Measurements from ENCODE around the gene CFAP92.
"Not testable (repeated sequence)": the region's sequence is repeated elsewhere in the genome, so short reads cannot be mapped to it uniquely, and the experiment has no call there.

The CFAP92 gene

DNA sequence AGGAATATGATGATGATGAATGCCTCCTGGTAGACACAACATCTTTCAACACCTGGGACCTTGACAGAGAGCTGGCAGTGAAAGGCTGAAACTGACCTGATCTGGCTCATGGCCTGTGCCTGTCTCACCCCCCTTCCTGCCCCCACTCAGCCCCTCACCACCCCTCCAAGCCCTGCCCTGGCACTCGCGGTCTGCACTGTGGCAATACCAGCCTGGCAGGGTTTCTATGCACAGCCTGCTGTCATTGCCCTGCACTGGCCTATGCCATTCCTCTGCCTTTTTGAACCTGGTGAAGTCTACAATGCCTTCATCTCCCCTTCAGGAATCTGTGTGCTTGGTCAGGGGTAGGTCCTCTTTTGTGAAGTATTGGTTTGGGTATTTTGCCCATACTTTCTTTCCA is 58.0 kb downstream of the CFAP92 start:
- no peak for ATAC-seq

GRCh38 chr3:128933922-128934253 is 60.0 kb downstream of the CFAP92 start:
- no peak for ATAC-seq

- ATAC-seq: no peak
Measured at GRCh38 chr3:128933213-128933921, 60.5 kb downstream of the CFAP92 start.

DNA sequence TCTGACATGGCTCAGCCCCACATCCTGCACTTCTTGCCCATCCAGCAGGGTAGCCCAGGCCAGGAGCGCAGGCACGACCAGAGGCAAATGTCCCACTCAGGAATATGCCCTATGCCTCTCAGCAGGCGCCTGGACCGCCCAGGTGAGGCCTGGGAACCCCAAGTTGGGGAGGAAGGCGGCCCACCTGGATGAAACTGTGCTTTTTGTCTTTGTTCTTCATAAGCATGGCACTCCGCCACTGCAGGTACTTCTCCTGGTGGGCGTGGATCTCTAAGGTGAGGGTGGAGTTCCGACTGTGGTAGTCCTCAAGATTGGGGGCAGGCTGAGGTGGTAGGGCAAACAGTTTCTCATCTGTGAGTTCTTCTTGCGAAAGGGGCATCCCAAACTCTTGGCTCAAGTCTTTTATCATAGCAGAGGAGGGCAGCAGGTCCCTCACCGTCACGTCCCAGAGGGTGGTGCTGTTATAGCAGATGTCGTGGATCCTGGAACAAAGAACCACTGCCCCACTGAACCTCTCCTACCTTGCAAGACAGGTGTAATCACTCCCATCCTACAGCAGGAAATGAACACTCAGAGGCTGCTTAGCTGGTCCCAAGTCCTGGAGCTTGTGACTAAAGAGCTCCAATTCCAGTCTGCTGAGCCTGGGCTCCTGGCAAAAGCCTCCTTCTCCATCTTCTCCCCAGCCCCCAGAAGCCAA is 61.2 kb downstream of the CFAP92 start:
- ATAC-seq: no peak

DNA sequence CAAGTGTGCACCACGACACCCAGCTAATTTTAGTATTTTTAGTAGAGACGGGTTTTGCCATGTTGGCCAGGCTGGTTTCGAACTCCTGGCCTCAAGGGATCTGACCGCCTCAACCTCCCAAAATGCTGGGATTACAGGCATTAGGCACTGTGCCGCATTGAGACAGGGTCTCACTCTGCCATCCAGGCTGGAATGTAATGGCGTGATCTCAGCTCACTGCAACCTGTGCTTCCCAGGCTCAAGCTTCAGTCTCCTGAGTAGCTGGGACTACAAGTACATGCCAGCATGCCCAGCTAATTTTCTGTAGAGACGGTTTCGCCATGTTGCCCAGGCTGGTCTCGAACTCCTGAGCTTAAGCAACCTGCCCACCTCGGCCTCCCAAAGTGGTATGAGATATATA is 62.8 kb downstream of the CFAP92 start:
- ATAC-seq: no peak

- no peak for ATAC-seq
Measured at GRCh38 chr3:128929364-128929763, 64.5 kb downstream of the CFAP92 start.

- ATAC-seq: not testable (repeated sequence)
Measured at GRCh38 chr3:128923986-128924385, 69.9 kb downstream of the CFAP92 start.

DNA sequence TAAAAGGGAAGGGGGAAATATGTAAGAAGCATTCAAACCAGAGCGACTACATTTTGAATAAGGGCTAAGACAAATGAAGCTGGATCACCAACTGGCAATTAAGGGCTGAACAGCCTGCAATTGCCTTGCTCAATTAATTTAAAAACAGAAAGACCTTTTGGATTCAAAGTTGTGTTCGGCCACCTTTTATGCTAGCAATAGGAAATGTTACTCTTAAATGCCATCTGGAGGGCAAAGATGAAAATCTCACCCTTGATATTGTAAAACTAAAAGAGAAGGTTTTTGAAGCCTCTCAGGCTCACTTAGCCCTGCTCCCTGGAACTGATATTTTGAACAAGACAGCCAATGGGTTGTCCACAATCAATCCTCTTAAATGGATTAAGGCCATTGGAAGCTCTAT is 70.3 kb downstream of the CFAP92 start:
- peak in 1 of 2 donors; percentile 36 for ATAC-seq

GRCh38 chr3:128922804-128923459 is 70.9 kb downstream of the CFAP92 start:
- peak; percentile 71 to 81 for ATAC-seq

DNA sequence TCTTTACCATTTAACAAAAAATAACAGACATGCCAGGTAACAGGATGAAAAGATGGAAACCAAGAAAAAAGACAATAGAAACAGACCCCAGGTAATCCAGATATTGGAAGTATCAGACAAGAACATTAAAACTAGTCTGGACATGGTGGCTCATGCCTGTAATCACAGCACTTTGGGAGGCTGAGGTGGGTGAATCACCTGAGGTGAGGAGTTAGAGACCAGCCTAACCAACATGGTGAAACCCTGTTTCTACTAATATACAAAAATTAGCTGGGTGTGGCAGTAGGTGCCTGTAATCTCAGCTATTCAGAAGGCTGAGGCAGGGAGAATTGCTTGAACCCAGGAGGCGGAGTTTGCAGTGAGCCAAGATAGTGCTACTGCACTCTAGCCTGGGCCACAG is 73.9 kb downstream of the CFAP92 start:
- ATAC-seq: no peak

- ATAC-seq: no peak
Measured at GRCh38 chr3:128917291-128917690, 76.6 kb downstream of the CFAP92 start.

GRCh38 chr3:128914966-128915645 is 78.8 kb downstream of the CFAP92 start:
- no peak for ATAC-seq

DNA sequence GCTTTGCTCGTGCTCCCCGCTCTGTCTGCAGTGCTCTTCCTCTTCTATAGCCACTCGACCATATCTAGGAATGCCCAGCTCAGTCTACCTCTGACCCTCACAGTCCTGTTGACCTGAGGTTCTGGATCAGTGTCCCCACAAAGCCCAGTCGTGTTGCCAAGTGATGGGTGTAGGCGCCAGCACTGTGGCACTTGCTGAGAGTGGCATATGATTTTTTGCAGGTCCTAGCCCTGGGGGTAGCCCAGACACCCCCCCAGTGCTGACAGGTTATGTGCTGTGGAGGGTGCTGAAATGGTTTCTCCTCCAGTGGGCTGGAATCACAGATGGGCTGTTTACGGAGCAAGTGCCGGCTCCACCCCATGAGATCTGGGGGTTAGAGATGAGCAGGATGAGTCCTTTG is 82.0 kb downstream of the CFAP92 start:
- no peak for ATAC-seq

- ATAC-seq: no peak
Measured at GRCh38 chr3:128910006-128910405, 83.9 kb downstream of the CFAP92 start.

DNA sequence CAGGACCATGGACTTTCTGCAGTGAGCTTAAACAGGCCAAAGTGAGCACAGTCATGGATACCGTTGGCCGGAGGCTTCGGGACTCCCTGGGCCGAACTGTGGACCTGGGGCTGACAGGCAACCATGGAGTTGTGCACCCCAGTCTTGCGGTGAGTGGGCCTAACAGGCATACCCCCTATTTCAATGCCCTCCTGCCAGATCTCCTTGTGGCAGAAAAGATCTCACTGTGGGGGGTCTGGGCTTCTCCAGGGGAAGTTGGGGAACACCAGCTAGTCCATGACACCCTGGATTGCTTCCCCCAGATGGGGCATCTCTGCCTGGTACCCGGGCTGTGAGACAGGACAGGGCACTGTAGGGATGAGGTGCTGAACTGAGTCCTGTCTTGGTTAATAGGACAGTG is 84.9 kb downstream of the CFAP92 start:
- no peak for ATAC-seq

DNA sequence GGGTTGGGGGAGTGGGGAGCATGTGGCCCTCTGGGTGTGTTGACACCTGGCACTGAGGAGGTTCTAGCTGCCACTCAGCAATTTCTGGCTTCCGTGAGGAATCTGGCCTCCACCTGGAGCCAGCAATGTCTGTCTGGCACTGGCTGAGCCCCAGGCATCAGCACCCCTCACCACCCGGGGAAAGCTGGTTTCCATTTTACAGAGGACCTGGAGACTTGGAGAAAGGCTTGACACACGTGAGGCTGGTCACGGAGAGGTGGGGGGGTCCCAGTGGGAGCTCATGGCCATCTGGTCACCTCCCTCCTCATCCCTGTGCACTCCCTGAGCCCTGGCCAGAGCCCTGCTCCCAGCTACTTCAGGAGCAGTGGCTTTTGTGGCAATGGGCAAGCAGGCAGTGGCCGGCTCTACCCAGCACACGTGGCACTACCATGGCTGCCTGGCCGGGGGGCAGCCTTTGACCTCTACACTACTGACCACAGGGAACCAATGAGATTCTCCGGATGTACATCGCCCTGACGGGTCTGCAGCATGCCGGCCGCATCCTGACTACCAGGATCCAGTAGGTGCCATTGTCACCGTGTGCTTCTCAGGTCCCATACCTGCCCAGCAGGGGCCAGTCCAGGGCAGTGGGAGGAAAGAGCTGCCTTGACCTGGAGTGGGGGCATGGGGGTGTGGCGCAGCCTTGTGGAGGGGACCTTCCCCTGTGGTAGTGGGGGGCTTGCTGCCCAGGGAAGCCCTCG is 86.0 kb downstream of the CFAP92 start:
- no peak for ATAC-seq

DNA sequence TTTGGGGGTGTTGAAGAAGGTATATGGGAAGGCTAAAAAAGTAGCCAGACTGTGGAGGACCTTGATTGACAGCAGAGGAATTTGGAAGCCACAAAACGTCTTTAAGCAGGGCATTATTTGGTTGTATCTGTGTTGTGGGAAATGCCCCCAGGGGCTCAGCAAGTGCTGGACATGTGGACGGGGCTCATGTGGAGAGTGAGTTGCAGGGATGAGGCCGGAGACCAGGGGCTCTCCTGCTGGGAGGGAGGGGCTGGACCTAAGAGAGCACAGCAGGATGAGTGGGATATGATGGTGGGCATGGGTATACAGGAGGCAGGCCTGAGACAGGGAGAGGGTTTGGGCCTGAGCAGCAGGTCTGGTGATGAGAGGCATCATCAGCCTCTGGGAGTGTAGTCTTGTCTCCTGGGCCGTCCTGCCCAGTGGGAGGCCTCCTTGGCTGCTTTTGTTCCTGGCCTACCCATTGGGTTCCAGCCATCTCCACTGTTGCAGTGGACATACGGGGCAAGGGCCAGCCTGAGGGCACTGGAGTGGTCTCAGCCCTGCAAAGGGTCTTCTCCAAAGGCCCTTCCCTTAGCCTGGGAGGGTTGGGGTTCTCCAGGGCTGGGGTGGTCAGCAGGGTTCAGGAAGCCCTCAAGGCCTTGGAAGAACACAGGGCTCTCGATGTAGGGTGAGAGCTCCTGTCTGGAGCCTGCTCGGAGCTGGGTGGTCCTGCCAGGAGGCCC is 86.9 kb downstream of the CFAP92 start:
- no peak for ATAC-seq

GRCh38 chr3:128906031-128906803 is 87.7 kb downstream of the CFAP92 start:
- ATAC-seq: no peak

- ATAC-seq: no peak
Measured at GRCh38 chr3:128903501-128903900, 90.4 kb downstream of the CFAP92 start.

DNA sequence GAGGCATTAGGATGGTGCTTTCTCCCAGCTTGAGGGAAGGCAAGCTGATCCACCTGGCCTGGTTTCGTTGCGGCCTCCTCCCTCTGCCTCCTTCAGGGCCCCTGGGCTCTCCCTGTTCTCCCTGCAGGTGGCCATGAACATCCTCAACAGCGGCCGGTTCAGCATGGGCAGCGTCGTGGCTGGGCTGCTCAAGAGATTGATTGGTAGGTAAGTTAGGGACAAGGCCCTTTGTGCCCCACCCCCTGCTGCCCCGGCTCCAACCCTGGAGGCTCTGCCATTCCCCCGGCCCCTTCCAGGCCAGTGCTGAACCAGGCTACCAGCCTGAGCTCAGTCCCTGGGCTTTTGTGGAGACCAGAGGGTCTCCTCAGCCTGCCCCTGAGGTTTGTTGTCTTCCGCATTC is 91.5 kb downstream of the CFAP92 start:
- no peak for ATAC-seq

Measured in activated CD4-positive, CD25-positive, alpha-beta regulatory T cell treated with anti-CD3 and anti-CD28 coated beads, Interleukin-2, amount 50 U/mL, for 24 hours (primary cell).